ENCODE results near the gene ADRA1B. TPM values are rescaled to one million over a fixed set of nuclear protein-coding genes. Genes with fewer than 3 reads are reported as not detected.
"Not testable (repeated sequence)": the region's sequence is repeated elsewhere in the genome, so short reads cannot be mapped to it uniquely, and the experiment has no call there.

ADRA1B gene
- total RNA-seq, 4 donors from 2014 or later = 0.30 to 2.0 (median 2.0) TPM; not detected in 1

DNA sequence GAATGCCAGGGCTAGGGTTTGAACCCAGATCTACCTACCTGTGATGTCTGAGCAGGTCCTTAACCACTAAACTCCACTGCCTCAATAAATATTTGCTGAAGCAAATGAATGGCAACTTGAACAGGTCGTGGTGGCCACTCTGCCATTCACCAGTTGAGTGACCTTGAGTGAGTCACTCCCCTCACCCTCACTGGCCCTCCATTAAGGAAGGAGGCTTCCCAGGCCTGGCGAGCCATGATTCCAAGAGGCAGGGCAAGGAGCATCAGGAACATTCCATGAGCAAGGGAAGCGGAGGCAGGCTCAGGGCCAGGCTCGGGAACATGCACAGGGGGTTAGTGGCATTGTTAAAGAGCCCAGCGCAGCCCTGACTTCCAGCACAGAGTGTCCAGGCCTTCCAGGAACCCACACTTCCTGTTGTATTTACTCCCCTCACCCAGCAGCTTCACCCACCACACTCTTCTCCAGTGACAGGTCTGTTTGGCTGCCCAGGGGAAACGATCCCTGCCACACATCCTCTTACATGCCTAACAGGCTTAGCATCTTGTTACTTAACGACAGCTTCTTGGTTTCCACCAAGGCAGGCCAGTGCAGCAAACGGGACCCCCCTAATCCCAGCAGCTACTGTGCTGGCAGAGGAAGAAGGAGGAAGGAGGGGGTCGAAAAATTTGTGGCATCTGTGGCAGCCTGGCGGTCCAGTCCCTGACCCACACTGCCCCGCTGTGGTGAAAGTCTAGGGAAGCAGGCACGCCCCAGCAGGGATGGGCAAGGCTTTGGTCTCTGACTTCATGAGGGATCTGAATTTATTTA, 49.0 kb downstream of the ADRA1B start:
- H3K4me3 ChIP-seq (ENCODE audit: low read depth, poor library complexity, severe bottlenecking) = no peak overlapping the region
- WGBS, 2 donors = 46 to 49% methylated on average over 12 of the region's 12 CpGs
- no peak for TF ChIP-seq POLR2A (IDR thresholded peaks at IDR 0.05)
- TF ChIP-seq, protein P1, sequence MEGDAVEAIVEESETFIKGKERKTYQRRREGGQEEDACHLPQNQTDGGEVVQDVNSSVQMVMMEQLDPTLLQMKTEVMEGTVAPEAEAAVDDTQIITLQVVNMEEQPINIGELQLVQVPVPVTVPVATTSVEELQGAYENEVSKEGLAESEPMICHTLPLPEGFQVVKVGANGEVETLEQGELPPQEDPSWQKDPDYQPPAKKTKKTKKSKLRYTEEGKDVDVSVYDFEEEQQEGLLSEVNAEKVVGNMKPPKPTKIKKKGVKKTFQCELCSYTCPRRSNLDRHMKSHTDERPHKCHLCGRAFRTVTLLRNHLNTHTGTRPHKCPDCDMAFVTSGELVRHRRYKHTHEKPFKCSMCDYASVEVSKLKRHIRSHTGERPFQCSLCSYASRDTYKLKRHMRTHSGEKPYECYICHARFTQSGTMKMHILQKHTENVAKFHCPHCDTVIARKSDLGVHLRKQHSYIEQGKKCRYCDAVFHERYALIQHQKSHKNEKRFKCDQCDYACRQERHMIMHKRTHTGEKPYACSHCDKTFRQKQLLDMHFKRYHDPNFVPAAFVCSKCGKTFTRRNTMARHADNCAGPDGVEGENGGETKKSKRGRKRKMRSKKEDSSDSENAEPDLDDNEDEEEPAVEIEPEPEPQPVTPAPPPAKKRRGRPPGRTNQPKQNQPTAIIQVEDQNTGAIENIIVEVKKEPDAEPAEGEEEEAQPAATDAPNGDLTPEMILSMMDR (IDR thresholded peaks at IDR 0.05) = no peak
- intact Hi-C loops (cut with DNase I; ENCODE audit: low total_unique reads) = no loop called here
- peak in 1 of 2 donors; percentile 86 for DNase-seq (ENCODE audit: low spot score in 2 of 2)

DNA sequence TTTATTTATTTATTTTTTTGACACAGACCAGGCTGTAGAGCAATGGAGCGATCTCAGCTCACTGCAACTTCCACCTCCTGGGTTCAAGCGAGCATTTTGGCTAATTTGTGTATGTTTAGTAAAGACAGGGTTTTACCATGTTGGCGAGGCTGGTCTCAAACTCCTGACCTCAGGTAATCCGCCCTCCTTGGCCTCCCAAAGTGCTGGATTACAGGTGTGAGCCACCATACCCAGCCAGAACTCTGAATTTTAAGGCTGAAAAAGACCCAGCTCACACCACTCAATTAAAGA, 49.5 kb downstream of the ADRA1B start:
- 78 to 81% methylated on average over 4 of the region's 4 CpGs for WGBS, 2 donors
- H3K4me3 ChIP-seq (ENCODE audit: low read depth, poor library complexity, severe bottlenecking); intact Hi-C loops (cut with DNase I; ENCODE audit: low total_unique reads); DNase-seq (ENCODE audit: low spot score in 2 of 2): not testable (repeated sequence)

- DNase-seq (ENCODE audit: low spot score in 2 of 2) = no peak
- H3K4me3 ChIP-seq (ENCODE audit: low read depth, poor library complexity, severe bottlenecking) = no peak overlapping the region
- TF ChIP-seq, protein P1 (IDR thresholded peaks at IDR 0.05) = no peak
- no peak for TF ChIP-seq POLR2A (IDR thresholded peaks at IDR 0.05)
- intact Hi-C loops (cut with DNase I; ENCODE audit: low total_unique reads) = no loop called here
Measured at GRCh38 chr5:159969966-159970365, 53.7 kb downstream of the ADRA1B start.

GRCh38 chr5:159971038-159971437, 54.8 kb downstream of the ADRA1B start:
- WGBS, 2 donors = 85 to 86% methylated on average over 4 of the region's 4 CpGs
- intact Hi-C loops (cut with DNase I; ENCODE audit: low total_unique reads) = no loop called here
- H3K4me3 ChIP-seq (ENCODE audit: low read depth, poor library complexity, severe bottlenecking) = no peak overlapping the region
- TF ChIP-seq, protein P1 (IDR thresholded peaks at IDR 0.05) = no peak
- TF ChIP-seq POLR2A (IDR thresholded peaks at IDR 0.05) = no peak
- DNase-seq (ENCODE audit: low spot score in 2 of 2) = no peak

DNA sequence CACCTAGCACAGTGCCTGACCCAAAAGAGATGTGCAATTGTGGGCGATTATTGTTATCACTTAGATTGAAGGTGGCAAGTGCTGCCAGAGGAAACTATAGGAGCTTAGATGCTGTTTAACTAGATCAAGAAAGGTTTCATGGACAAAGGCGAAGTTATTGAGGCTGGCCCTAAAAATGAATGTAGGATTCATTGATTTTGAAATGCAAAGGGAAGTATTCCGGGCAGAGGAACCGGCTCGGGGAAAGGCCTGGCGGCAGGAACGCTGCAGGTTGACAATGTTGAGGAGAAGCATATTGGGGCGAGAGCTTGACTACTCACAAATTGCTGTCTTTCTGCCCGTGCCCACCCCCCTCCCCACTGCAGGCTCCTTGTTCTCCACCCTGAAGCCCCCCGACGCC, 55.2 kb downstream of the ADRA1B start:
- H3K4me3 ChIP-seq (ENCODE audit: low read depth, poor library complexity, severe bottlenecking) = no peak overlapping the region
- DNase-seq (ENCODE audit: low spot score in 2 of 2) = no peak
- TF ChIP-seq POLR2A (IDR thresholded peaks at IDR 0.05) = no peak
- TF ChIP-seq, protein P1 (IDR thresholded peaks at IDR 0.05) = no peak
- intact Hi-C loops (cut with DNase I; ENCODE audit: low total_unique reads) = no loop called here
- WGBS, 2 donors = 45 to 46% methylated on average over 11 of the region's 11 CpGs

DNA sequence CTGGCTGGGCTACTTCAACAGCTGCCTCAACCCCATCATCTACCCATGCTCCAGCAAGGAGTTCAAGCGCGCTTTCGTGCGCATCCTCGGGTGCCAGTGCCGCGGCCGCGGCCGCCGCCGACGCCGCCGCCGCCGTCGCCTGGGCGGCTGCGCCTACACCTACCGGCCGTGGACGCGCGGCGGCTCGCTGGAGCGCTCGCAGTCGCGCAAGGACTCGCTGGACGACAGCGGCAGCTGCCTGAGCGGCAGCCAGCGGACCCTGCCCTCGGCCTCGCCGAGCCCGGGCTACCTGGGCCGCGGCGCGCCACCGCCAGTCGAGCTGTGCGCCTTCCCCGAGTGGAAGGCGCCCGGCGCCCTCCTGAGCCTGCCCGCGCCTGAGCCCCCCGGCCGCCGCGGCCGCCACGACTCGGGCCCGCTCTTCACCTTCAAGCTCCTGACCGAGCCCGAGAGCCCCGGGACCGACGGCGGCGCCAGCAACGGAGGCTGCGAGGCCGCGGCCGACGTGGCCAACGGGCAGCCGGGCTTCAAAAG, 55.7 kb downstream of the ADRA1B start:
- 1% methylated on average over 18 to 27 of the region's 76 CpGs for WGBS, 2 donors
- H3K4me3 ChIP-seq (ENCODE audit: low read depth, poor library complexity, severe bottlenecking) = no peak overlapping the region
- intact Hi-C loops (cut with DNase I; ENCODE audit: low total_unique reads) = no loop called here
- no peak for TF ChIP-seq POLR2A (IDR thresholded peaks at IDR 0.05)
- TF ChIP-seq, protein P1 (IDR thresholded peaks at IDR 0.05) = no peak
- peak in 1 of 2 donors; percentile 78 for DNase-seq (ENCODE audit: low spot score in 2 of 2)

Measured in lower leg skin (tissue), 4 donors.